SK-N-SH (cell line): ENCODE measurements around the gene STEAP1. TPM values are rescaled to one million over a fixed set of nuclear protein-coding genes. Genes with fewer than 3 reads are reported as not detected.

Source experiments
- CTCF ChIA-PET: fragments of 300-600, 350-600 bp; formaldehyde crosslinking; extraction: SDS; loops from one replicate; lab custom pipeline; 2021; lab: Yijun Ruan, JAX
- POLR2A ChIA-PET: fragments of 350-600 bp; sonication (Branson Sonifier 250); formaldehyde crosslinking; extraction: SDS; loops from one replicate; lab custom pipeline; 2020; ENCODE audit warnings: antibody characterized with exemption, inconsistent platforms; lab: Yijun Ruan, JAX
- DNase-seq: peaks from one replicate; pipeline ENCODE4 v3.0.0; 2012
- H2AFZ ChIP-seq: fragments of 200-600 bp; sonication (generic); 2 replicates; pipeline ENCODE4 v1.8.1; 2016; ENCODE audit warnings: antibody characterized with exemption, mild to moderate bottlenecking, low read depth
- H3F3A ChIP-seq: fragments of 200-600 bp; sonication (generic); replicated peaks from 2 replicates; pipeline ENCODE3; 2016; ENCODE audit warnings: antibody characterized with exemption, mild to moderate bottlenecking; ENCODE audit not compliant: insufficient read depth
- H3K27ac ChIP-seq, 2 experiments: fragments of 200-500 bp in 1 of 2; fragments of 200-600 bp in 1 of 2; sonication (Bioruptor generic) in 1 of 2; sonication (generic), shearing (Covaris generic) in 1 of 2; 2 replicates each; pipeline versions ENCODE4 v1.5.1 to v1.6.1; 2014 to 2016; ENCODE audit warnings: low read depth in 2 of 2, inconsistent platforms in 1 of 2, low read length in 1 of 2, mild to moderate bottlenecking in 1 of 2, mixed read lengths in 1 of 2
- H3K27me3 ChIP-seq: fragments of 200-600 bp; sonication (generic), shearing (Covaris generic); 2 replicates; pipeline ENCODE4 v1.6.1; 2016; ENCODE audit warnings: mixed run types; ENCODE audit not compliant: insufficient read depth
- H3K36me3 ChIP-seq, 2 experiments: fragments of 200-500 bp in 1 of 2; fragments of 200-600 bp in 1 of 2; sonication (Bioruptor generic) in 1 of 2; sonication (generic) in 1 of 2; replicated peaks in 1 of 2; 2 replicates each; pipeline versions ENCODE3 to v1.5.1; 2014 to 2016; ENCODE audit warnings: low read length in 1 of 2, mild to moderate bottlenecking in 1 of 2; ENCODE audit not compliant: insufficient read depth in 2 of 2, control insufficient read depth in 1 of 2
- H3K4me1 ChIP-seq, 2 experiments: fragments of 200-500 bp in 1 of 2; fragments of 200-600 bp in 1 of 2; sonication (Bioruptor generic) in 1 of 2; sonication (generic), shearing (Covaris generic) in 1 of 2; 2 replicates each; pipeline versions ENCODE4 v1.5.1 to v1.6.1; 2014 to 2016; ENCODE audit warnings: low read depth in 1 of 2, low read length in 1 of 2, mixed run types in 1 of 2; ENCODE audit not compliant: insufficient read depth in 2 of 2, control insufficient read depth in 1 of 2
- H3K4me2 ChIP-seq: fragments of 200-600 bp; sonication (generic), shearing (Covaris generic); 2 replicates; pipeline ENCODE4 v1.6.1; 2017; ENCODE audit warnings: mixed run types
- H3K4me3 ChIP-seq, 2 experiments: fragments of 200-500 bp in 1 of 2; fragments of 200-600 bp in 1 of 2; sonication (Bioruptor generic) in 1 of 2; sonication (generic), shearing (Covaris generic) in 1 of 2; 2 replicates each; pipeline versions ENCODE4 v1.5.1 to v1.8.1; 2014 to 2016; ENCODE audit warnings: low read depth in 2 of 2, inconsistent platforms in 1 of 2, low read length in 1 of 2, mild to moderate bottlenecking in 1 of 2, mixed read lengths in 1 of 2, moderate library complexity in 1 of 2
- H3K79me2 ChIP-seq: fragments of 200-600 bp; sonication (generic); 2 replicates; pipeline ENCODE4 v1.8.1; 2017; ENCODE audit warnings: mild to moderate bottlenecking; ENCODE audit not compliant: insufficient read depth
- H3K9ac ChIP-seq: fragments of 200-600 bp; sonication (generic); 2 replicates; pipeline ENCODE4 v1.6.1; 2017; ENCODE audit warnings: mixed run types
- H3K9me2 ChIP-seq: fragments of 200-600 bp; sonication (generic); 2 replicates; pipeline ENCODE4 v1.6.1; 2017; ENCODE audit warnings: mixed run types
- H3K9me3 ChIP-seq: fragments of 200-600 bp; sonication (generic); 2 replicates; pipeline ENCODE4 v1.6.1; 2017; ENCODE audit warnings: mixed run types, mild to moderate bottlenecking, moderate library complexity
- H4K20me1 ChIP-seq: fragments of 200-600 bp; sonication (generic); 2 replicates; pipeline ENCODE4 v1.6.1; 2017; ENCODE audit warnings: mild to moderate bottlenecking, mixed run types; ENCODE audit not compliant: insufficient read depth
- CHD2 ChIP-seq: fragments of 150-350 bp; IDR thresholded peaks from 2 replicates; pipeline ENCODE4 v1.6.1; 2018; ENCODE audit warnings: low read length; ENCODE audit not compliant: partially characterized antibody
- CTCF ChIP-seq: fragments of 200-600 bp; sonication (generic); IDR thresholded peaks from 2 replicates; pipeline ENCODE4 v1.6.1; 2017; ENCODE audit warnings: antibody characterized with exemption, mild to moderate bottlenecking, moderate library complexity
- EZH2phosphoT487 ChIP-seq: fragments of 200-600 bp; sonication (generic); IDR thresholded peaks from 2 replicates; pipeline ENCODE4 v1.6.1; 2017; ENCODE audit warnings: low read depth, mixed run types, mild to moderate bottlenecking, antibody characterized with exemption, moderate library complexity, borderline replicate concordance
- FOSL2 ChIP-seq: IDR thresholded peaks from 2 replicates; pipeline ENCODE4 v1.4.0; 2012; ENCODE audit warnings: low read depth, mild to moderate bottlenecking, moderate library complexity, borderline replicate concordance
- FOXJ3 ChIP-seq: sonication (generic); formaldehyde crosslinking; IDR thresholded peaks from 2 replicates; pipeline ENCODE4 v1.5.1; 2020; ENCODE audit warnings: mild to moderate bottlenecking, missing genetic modification reagents
- FOXM1 ChIP-seq: IDR thresholded peaks from 2 replicates; pipeline ENCODE4 v1.4.0; 2012; ENCODE audit warnings: low read depth, mild to moderate bottlenecking
- GABPA ChIP-seq: IDR thresholded peaks from 2 replicates; pipeline ENCODE4 v1.4.0; 2012; ENCODE audit warnings: low read depth, mild to moderate bottlenecking
- GATA2 ChIP-seq: sonication (generic); formaldehyde crosslinking; IDR thresholded peaks from 2 replicates; pipeline ENCODE4 v1.5.0; 2020; ENCODE audit warnings: mild to moderate bottlenecking, missing genetic modification reagents
- JUND ChIP-seq: IDR thresholded peaks from 2 replicates; pipeline ENCODE4 v1.4.0; 2012
- MEF2A ChIP-seq: IDR thresholded peaks from 2 replicates; pipeline ENCODE4 v1.4.0; 2012; ENCODE audit warnings: low read depth, borderline replicate concordance
- MXI1 ChIP-seq: IDR thresholded peaks from 2 replicates; pipeline ENCODE4 v1.6.1; 2012; ENCODE audit warnings: mild to moderate bottlenecking, low read depth, low read length, improper control_type of control experiment
- NFIC ChIP-seq: IDR thresholded peaks from 2 replicates; pipeline ENCODE4 v1.4.0; 2012; ENCODE audit warnings: borderline replicate concordance
- NRF1 ChIP-seq: IDR thresholded peaks from 2 replicates; pipeline ENCODE4 v1.6.1; 2012; ENCODE audit warnings: low read depth, mild to moderate bottlenecking, low read length
- POLR2AphosphoS5 ChIP-seq: IDR thresholded peaks from 2 replicates; pipeline ENCODE4 v1.6.1; 2012; ENCODE audit warnings: low read depth, low read length
- RAD21 ChIP-seq: IDR thresholded peaks from 2 replicates; pipeline ENCODE4 v1.6.1; 2012; ENCODE audit warnings: mild to moderate bottlenecking, low read length
- RCOR1 ChIP-seq: fragments of 150-350 bp; IDR thresholded peaks from 2 replicates; pipeline ENCODE4 v1.6.1; 2017; ENCODE audit warnings: antibody characterized with exemption, low read length
- RXRA ChIP-seq: IDR thresholded peaks from 2 replicates; pipeline ENCODE4 v1.4.0; 2012; ENCODE audit warnings: low read depth, mild to moderate bottlenecking, borderline replicate concordance
- SIN3A ChIP-seq: IDR thresholded peaks from 2 replicates; pipeline ENCODE4 v1.6.1; 2012; ENCODE audit warnings: low read depth, mild to moderate bottlenecking, low read length, moderate library complexity, borderline replicate concordance
- TAF1 ChIP-seq: IDR thresholded peaks from 2 replicates; pipeline ENCODE4 v1.6.1; 2012; ENCODE audit warnings: low read depth, mild to moderate bottlenecking, low read length, moderate library complexity, borderline replicate concordance
- YY1 ChIP-seq: IDR thresholded peaks from 2 replicates; pipeline ENCODE4 v1.4.0; 2012; ENCODE audit warnings: low read depth, mild to moderate bottlenecking
- WGBS: methylation state at CpG from one replicate; pipeline ENCODE4 v1.1.6; 2017; ENCODE audit warnings: low lambda C conversion rate; 5-methylcytosine and 5-hydroxymethylcytosine counted together
- polyA plus RNA-seq, 3 experiments: library from polyadenylated mRNA; depleted of rRNA; stranded (reverse); fragments of >200 nt; gene quantifications; 2 replicates each; pipeline ENCODE4 v1.2.3, GENCODE V29; 2012
- TF ChIP-seq, protein P1 (sequence below): IDR thresholded peaks from 2 replicates; pipeline ENCODE4 v1.6.1; 2012; ENCODE audit warnings: mild to moderate bottlenecking, low read depth, low read length, moderate library complexity
- TF ChIP-seq, protein P2 (sequence below): fragments of 150-350 bp; IDR thresholded peaks from 2 replicates; pipeline ENCODE4 v1.6.1; 2017; ENCODE audit warnings: antibody characterized with exemption, low read length, low read depth, borderline replicate concordance
- TF ChIP-seq, protein P3 (sequence below): IDR thresholded peaks from 2 replicates; pipeline ENCODE4 v1.4.0; 2012; ENCODE audit warnings: low read depth, borderline replicate concordance
- TF ChIP-seq, protein P4 (sequence below): IDR thresholded peaks from 2 replicates; pipeline ENCODE4 v1.4.0; 2012; ENCODE audit warnings: low read depth
- TF ChIP-seq, protein P5 (sequence below): fragments of 150-350 bp; IDR thresholded peaks from 2 replicates; pipeline ENCODE4 v1.6.1; 2016; ENCODE audit warnings: mild to moderate bottlenecking, low read depth, low read length

Gene STEAP1
- polyA plus RNA-seq, 1 of the 3 experiments (the other 2 are of a cell fraction), result 17.0 TPM

DNA sequence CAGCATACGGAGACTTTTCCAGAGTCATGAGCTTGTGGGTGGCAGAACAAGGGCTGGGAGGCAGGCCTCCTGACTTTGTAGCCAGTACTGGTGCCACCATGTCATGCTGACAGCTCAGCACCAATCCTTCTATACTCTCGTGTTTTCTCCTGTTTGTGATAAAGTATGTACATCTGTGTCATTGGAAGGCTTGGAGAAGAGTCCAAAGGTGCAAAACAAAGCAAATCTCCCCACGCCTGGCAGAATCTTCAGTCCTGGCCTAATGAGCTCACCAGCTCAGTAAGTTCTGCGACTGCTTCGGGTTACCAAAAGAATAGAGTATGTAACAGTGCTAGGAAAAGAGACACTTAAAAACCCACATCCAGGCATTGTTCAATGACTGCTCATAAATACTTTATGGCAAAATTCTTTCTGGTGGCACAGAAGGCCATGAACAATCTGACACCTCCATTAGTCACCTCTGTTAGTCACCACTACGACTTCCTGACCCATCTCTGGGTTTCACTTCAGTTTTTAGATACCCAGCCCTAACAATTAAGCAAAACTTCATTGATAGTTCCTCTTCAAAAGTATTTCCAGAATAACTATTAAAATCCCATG, 24.5 kb downstream of the STEAP1 start:
- CTCF ChIA-PET, result interaction anchor here (1.0 to 1.5 kb wide), 3 partner anchors 12 to 277 kb away, joined by 3 to 5 read pairs (median 4); no protein-coding TSS in a partner anchor
- H3K4me1 ChIP-seq, result peaks cover 2 to 16% of the 10 kb centered on the region in 2 experiments; a peak in 2 of 4 replicates
- H3K9me2 ChIP-seq, result no peaks in the 10 kb centered on the region
- H3K36me3 ChIP-seq, result no peaks in the 10 kb centered on the region
- no peaks in the 10 kb centered on the region for H3K79me2 ChIP-seq
- POLR2A ChIA-PET, result no interaction called here
- H3F3A ChIP-seq, result peaks cover 28% of the 10 kb centered on the region
- H3K27ac ChIP-seq, result peak overlapping the region; percentile 56 to 73; a peak in 3 of 4 replicates
- H3K4me3 ChIP-seq, result peak overlapping the region in 1 of 2 experiments; percentile 32; a peak in 2 of 4 replicates
- H4K20me1 ChIP-seq, result no peaks in the 10 kb centered on the region
- H3K9me3 ChIP-seq, result no peaks in the 10 kb centered on the region
- DNase-seq, result no peak
- peak overlapping the region; percentile 58 for H3K4me2 ChIP-seq
- WGBS, result 26% methylated on average over 6 of the region's 6 CpGs
- peak overlapping the region; percentile 74 for H2AFZ ChIP-seq
- H3K27me3 ChIP-seq, result no peaks in the 10 kb centered on the region
- H3K9ac ChIP-seq, result peak overlapping the region; percentile 35; the same call in 1 of the 2 replicates
- TF ChIP-seq CTCF (no peak), GABPA (no peak), FOXJ3 (CRISPR knock-in tag) (no peak), FOXM1 (no peak), JUND (peak; percentile 68), SIN3A (0 out of 2 replicates have a peak, but pooled peaks have one; percentile 47), NRF1 (no peak), FOSL2 (peak; percentile 85), RCOR1 (no peak), CHD2 (no peak), YY1 (no peak), TAF1 (0 out of 2 replicates have a peak, but pooled peaks have one; percentile 32), NFIC (peak; percentile 32; the same call in 1 of the 2 replicates), POLR2AphosphoS5 (peak; percentile 19; the same call in 1 of the 2 replicates), GATA2 (CRISPR knock-in tag) (no peak), MEF2A (no peak), RXRA (no peak), RAD21 (no peak), EZH2phosphoT487 (no peak), MXI1 (no peak)
- TF ChIP-seq, protein P1, sequence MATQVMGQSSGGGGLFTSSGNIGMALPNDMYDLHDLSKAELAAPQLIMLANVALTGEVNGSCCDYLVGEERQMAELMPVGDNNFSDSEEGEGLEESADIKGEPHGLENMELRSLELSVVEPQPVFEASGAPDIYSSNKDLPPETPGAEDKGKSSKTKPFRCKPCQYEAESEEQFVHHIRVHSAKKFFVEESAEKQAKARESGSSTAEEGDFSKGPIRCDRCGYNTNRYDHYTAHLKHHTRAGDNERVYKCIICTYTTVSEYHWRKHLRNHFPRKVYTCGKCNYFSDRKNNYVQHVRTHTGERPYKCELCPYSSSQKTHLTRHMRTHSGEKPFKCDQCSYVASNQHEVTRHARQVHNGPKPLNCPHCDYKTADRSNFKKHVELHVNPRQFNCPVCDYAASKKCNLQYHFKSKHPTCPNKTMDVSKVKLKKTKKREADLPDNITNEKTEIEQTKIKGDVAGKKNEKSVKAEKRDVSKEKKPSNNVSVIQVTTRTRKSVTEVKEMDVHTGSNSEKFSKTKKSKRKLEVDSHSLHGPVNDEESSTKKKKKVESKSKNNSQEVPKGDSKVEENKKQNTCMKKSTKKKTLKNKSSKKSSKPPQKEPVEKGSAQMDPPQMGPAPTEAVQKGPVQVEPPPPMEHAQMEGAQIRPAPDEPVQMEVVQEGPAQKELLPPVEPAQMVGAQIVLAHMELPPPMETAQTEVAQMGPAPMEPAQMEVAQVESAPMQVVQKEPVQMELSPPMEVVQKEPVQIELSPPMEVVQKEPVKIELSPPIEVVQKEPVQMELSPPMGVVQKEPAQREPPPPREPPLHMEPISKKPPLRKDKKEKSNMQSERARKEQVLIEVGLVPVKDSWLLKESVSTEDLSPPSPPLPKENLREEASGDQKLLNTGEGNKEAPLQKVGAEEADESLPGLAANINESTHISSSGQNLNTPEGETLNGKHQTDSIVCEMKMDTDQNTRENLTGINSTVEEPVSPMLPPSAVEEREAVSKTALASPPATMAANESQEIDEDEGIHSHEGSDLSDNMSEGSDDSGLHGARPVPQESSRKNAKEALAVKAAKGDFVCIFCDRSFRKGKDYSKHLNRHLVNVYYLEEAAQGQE, result 0 out of 2 replicates have a peak, but pooled peaks have one; percentile 5
- TF ChIP-seq, protein P2, sequence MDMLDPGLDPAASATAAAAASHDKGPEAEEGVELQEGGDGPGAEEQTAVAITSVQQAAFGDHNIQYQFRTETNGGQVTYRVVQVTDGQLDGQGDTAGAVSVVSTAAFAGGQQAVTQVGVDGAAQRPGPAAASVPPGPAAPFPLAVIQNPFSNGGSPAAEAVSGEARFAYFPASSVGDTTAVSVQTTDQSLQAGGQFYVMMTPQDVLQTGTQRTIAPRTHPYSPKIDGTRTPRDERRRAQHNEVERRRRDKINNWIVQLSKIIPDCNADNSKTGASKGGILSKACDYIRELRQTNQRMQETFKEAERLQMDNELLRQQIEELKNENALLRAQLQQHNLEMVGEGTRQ, result no peak
- TF ChIP-seq, protein P3, sequence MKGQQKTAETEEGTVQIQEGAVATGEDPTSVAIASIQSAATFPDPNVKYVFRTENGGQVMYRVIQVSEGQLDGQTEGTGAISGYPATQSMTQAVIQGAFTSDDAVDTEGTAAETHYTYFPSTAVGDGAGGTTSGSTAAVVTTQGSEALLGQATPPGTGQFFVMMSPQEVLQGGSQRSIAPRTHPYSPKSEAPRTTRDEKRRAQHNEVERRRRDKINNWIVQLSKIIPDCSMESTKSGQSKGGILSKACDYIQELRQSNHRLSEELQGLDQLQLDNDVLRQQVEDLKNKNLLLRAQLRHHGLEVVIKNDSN, result no peak
- TF ChIP-seq, protein P4, sequence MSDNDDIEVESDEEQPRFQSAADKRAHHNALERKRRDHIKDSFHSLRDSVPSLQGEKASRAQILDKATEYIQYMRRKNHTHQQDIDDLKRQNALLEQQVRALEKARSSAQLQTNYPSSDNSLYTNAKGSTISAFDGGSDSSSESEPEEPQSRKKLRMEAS, result no peak; the same call in 1 of the 2 replicates
- TF ChIP-seq, protein P5, sequence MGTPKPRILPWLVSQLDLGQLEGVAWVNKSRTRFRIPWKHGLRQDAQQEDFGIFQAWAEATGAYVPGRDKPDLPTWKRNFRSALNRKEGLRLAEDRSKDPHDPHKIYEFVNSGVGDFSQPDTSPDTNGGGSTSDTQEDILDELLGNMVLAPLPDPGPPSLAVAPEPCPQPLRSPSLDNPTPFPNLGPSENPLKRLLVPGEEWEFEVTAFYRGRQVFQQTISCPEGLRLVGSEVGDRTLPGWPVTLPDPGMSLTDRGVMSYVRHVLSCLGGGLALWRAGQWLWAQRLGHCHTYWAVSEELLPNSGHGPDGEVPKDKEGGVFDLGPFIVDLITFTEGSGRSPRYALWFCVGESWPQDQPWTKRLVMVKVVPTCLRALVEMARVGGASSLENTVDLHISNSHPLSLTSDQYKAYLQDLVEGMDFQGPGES, result no peak
